ENCODE results near the gene SLFN5.
"Not testable (repeated sequence)": the region's sequence is repeated elsewhere in the genome, so short reads cannot be mapped to it uniquely, and the experiment has no call there.

SLFN5 gene

GRCh38 chr17:35294756-35295155 is 51.9 kb downstream of the SLFN5 start:
- FAIRE-seq: no peak

GRCh38 chr17:35295686-35296085 is 52.8 kb downstream of the SLFN5 start:
- no peak for FAIRE-seq

GRCh38 chr17:35297666-35298065 is 54.8 kb downstream of the SLFN5 start:
- no peak for FAIRE-seq

GRCh38 chr17:35298639-35299038 is 55.8 kb downstream of the SLFN5 start:
- no peak for FAIRE-seq

GRCh38 chr17:35299135-35299534 is 56.3 kb downstream of the SLFN5 start:
- no peak for FAIRE-seq

GRCh38 chr17:35309345-35309744 is 66.5 kb downstream of the SLFN5 start:
- not testable (repeated sequence) for FAIRE-seq

- FAIRE-seq: no peak
Observed at GRCh38 chr17:35312346-35312745, 69.5 kb downstream of the SLFN5 start.

- FAIRE-seq: peak; percentile 34
Observed at GRCh38 chr17:35312790-35313711, 70.2 kb downstream of the SLFN5 start.

GRCh38 chr17:35313875-35314409 is 71.1 kb downstream of the SLFN5 start:
- no peak for FAIRE-seq

- FAIRE-seq: no peak
Observed at GRCh38 chr17:35314415-35315216, 71.7 kb downstream of the SLFN5 start.

GRCh38 chr17:35315283-35315682 is 72.4 kb downstream of the SLFN5 start:
- no peak for FAIRE-seq

- FAIRE-seq: no peak
Observed at GRCh38 chr17:35315971-35316370, 73.1 kb downstream of the SLFN5 start.

- FAIRE-seq: no peak
Observed at GRCh38 chr17:35322749-35323148, 79.9 kb downstream of the SLFN5 start.
